DMS153 treated with DMSO at 0.1 percent for 48 hours (cell line): Measurements from ENCODE around the gene SORBS2.

Source experiments
- DNase-seq: peaks from one replicate; lab custom pipeline; 2025; ENCODE audit not compliant: unreplicated experiment; lab: John Stamatoyannopoulos, UW

SORBS2 gene

DNA sequence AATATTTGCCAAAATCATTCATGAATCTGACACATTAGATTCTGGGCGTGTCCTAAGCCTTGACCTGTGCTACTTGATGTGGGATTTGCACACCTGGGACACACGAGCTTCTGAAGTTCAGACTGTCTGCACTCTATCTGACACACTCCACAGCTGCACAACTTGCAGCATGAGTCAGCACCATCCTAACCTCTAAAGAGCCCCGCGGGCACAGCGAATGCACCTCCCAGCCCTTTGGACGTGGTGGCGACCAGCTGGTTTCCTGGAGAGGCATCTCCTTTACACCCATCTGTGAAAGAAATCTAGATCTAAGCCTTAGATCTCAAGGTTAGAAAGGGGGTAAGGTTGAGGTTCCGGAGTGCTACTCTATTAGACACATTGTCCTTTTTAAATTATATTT, 69.2 kb downstream of the SORBS2 start:
- DNase-seq, result no peak

DNA sequence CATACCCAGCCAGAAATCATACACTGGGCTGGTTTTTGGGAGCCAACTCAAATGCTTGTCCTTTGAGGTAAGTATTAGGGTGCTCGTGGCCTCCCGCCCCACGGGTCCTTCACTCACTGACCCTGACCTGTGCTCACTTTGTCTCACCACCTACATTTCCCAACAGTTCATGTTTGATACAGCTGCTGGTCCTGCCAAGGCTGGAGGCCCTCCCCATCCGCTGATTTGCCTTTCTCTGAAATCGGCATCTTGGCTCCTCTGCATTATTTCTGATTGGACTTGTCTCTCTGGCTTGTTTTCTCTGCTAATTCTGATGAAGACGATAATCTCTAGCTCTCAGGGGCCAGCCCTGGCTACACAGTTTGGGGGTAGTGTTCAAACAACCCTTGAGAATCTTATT, 70.2 kb downstream of the SORBS2 start:
- no peak for DNase-seq

DNA sequence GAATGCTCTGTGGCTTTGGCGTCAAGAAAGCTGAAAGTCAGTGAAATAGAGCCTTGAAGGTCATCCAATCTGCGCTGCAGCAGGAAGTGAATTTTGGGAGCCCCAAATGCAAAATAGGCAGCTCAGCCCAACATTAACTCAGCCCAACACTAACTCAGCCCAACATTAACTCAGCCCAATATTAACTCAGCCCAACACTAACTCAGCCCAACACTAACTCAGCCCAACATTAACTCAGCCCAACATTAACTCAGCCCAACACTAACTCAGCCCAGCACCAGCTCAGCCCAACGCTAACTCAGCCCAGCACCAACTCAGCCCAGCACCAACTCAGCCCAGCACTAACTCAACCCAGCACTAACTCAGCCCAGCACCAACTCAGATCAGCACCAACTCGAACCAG, 71.5 kb downstream of the SORBS2 start:
- DNase-seq, result no peak

DNA sequence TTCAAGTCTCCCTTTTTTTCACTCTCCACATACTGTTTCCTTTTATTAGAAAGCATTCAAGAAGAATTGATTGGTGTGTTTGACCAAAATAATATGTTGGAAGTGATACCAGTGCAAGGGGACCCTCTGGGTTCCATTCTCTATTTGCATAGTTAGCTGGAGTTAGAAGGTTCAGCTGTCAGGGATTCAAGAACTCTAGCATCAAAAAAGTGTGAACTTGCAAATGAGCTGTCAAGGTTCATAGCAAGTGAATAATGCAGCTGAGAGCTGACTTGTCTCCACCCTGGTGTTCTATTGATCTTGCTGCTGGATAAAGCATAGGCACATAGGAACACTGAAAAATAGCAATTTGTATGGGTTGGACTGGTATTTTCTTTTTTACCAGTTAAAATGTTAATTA, 73.2 kb downstream of the SORBS2 start:
- DNase-seq, result no peak

GRCh38 chr4:185738038-185738552, 73.9 kb downstream of the SORBS2 start:
- no peak for DNase-seq

DNA sequence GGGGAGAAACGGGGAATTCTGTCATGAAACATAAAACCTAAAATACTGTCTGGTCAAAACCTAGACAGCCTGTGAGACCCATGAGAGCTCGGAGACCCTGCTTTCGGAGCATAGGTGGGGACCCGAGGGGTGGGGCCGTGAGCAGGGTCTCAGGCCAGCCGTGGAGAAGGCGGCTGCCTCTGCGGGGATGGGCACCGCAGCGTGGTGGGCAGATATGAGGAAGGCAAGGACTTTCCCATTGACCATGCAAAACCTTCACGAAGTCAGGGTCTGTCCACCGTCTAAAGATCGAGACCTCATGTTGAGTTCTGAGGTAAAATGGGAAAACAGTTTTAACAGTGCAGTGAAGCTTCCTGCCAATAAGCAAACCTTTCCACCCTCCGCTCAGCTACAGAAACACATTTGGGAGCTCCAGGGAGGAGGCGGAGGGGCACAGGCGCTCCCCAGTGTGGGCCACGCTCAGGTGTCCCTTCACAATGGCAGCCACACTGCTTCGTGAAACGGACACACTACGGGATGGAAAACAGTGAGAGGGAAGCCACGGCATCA, 74.4 kb downstream of the SORBS2 start:
- DNase-seq, result no peak

- DNase-seq, result no peak
Measured at GRCh38 chr4:185736882-185737281, 75.1 kb downstream of the SORBS2 start.

DNA sequence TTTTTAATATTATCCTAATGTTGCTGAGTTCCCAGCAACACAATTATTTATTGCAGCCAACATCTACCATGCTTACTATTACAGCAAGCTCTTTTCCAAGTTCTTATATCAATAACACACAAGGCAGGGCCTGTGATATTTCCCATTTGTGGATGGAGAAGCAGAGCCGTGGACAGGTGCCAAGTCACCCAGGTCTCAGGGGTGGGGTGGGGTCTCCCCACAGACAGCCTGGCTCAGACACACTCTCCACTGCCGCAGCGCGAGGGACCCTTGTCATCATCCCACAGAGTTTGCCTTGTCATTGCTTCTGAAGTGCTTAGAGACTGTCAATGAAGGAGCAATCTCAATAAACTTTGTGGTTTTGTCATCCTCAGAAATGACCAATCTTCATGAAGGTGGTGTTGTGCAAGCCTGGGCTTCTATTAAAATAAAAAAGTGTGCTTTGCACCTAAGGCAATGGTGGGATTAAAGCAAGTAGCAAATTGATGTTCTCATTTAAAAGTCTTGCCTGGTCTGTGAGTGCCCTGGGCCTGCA, 76.1 kb downstream of the SORBS2 start:
- no peak for DNase-seq

GRCh38 chr4:185734930-185735329, 77.1 kb downstream of the SORBS2 start:
- no peak for DNase-seq

DNA sequence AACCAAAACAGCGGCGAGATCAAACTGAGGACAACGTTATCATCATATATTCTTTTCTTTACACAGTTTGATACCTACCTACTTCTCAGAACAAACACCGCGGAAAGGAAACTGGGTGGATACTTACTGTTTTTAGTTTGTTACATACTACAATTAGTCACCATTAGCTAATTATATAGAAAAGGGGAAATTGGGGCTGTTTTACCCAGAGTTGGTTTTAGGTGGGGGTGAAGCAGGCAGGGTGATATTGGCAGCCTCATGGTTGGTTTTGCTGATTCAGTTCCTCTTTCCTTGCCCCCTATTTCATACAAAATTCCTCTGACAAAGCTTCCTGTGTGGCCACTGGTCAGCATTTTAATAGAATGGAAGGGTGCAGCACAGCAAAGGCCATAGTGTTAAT, 77.8 kb downstream of the SORBS2 start:
- no peak for DNase-seq

GRCh38 chr4:185730849-185731608, 81.0 kb downstream of the SORBS2 start:
- no peak for DNase-seq

GRCh38 chr4:185730387-185730786, 81.6 kb downstream of the SORBS2 start:
- DNase-seq, result no peak

GRCh38 chr4:185729391-185729804, 82.6 kb downstream of the SORBS2 start:
- DNase-seq, result no peak

DNA sequence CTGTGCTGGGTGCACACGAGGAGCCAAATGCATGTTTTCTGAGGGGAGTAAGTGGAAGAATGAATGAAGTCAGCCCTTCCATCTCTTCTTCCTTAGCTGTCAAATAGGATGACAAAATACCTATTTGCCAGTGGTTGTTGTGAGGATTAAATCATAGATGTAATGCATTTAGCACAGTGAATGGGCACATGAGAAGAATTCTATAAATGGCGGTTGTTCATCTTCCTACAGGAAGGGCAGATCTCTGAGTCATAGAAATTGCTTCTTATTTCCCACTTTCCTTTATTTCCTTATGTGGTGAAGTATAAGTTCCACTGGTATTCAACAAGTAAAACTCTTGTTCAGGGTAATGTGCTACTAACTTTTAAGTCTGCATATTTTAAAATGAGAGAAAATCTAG, 83.1 kb downstream of the SORBS2 start:
- no peak for DNase-seq

DNA sequence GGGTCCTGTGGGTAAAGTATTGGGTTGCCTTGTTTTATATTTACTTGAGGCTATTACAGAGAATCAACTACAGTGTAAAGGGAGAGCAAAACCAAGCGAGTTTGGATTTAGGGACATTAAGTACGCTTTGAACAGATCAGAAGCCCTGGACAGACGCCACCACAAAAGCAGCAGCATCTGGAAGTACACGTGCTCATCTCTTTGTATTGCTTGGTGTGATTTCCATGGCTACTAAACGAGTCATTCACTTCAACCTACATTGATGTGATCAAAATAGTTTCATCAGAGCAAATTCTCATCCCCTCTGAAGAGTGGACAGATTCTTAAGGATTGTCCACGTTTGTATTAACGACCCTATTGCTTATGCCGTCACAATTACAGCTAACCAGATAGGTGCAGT, 85.1 kb downstream of the SORBS2 start:
- DNase-seq, result no peak

DNA sequence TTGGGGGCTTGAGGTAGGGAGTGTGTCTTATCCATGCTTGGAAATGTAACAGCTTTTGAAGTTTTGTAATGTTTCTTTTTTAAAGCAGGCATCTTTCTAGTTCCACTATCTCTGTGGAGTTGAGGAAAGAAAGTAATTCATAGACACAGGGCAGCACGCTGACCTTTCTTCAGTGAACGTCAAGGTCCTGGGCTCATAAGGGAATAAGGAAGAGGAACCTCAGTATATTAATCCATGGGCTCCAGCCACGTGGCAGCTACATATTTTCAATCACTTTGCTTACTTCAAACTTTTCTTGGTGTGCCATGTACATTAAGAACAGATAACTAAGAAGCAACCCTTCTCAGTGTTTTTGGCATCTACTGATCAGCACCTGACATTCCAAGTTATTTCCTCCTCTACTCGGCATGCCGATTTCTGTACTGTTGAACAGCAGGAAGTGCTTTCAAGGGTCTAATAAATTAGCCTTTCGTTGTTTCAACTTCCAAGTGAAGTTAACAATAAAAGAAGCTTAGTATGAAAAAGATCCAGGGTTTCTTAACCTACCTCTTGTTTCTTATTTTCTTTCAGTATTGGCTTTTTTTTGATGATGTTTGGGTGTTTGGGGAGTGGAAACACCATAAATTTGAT, 88.2 kb downstream of the SORBS2 start:
- DNase-seq, result no peak

DNA sequence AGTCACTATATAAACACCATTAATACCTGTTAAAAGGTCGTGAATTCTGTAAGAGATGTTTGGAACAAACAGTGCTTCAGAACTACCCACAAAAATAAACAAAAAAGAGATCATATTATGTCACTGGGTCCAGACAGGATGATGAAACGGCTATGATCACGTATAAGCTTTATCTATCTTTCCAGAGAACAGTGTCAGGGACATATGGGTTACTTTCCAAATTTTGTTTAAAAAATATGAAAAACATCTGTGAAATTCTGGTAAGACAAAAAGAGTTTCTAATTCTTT, 90.0 kb downstream of the SORBS2 start:
- no peak for DNase-seq

GRCh38 chr4:185721190-185722028, 90.6 kb downstream of the SORBS2 start:
- DNase-seq, result no peak

- no peak for DNase-seq
Measured at GRCh38 chr4:185719500-185719858, 92.5 kb downstream of the SORBS2 start.

DNA sequence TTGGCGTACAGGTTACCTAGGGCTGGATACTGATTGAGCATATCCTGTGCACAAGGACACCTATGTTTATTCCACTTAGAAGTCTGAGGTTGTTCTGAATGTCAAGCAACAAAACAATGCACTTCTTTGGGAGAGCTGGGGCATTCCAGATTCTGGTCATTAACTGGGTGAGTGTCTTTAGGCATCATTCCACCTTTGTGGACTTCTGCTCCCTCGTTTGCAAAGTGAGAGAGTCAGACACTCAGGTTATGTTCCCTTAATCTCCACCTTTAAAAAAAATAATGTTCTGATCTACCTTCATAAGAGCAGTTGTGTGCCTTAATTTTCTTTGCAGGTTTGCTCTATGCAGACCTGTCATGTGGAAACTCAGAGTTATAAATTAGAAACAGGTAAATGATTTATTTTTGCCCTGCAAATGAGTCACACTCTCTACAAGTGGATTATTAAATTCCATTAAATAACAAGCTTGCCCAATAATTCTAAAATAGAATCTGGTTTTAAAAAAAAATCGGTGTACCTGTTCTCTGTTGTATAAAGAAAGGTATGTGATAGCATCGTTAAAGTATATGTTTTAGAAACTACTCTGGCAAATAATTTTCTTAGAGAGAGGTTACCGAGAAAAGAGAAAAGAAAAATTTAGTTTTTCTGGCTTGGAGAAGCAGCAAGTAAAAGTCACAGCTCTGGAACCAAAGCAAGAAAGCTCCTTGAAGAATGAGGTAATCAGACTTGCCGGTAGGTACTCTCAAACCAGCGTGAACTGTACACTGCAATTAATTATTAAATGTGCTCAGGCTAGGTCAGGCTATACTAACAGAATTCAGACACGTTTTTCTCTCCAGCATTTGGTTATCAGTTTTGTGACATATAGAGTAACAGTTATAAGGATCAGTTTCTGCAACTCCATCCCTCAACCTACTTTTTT, 93.2 kb downstream of the SORBS2 start:
- no peak for DNase-seq
